Suprapubic skin (tissue), 3 donors: Measurements from ENCODE around the gene STAT3.

Experiments used
- CTCF ChIP-seq, 2 donors: fragments of 200-600 bp in 1 of 2; fragments of 450-650 bp in 1 of 2; sonication (generic) in 1 of 2; IDR thresholded peaks; one replicate each; pipeline ENCODE4 v1.5.1; 2016 to 2019; ENCODE audit warnings: antibody characterized with exemption in 2 of 2, mild to moderate bottlenecking in 1 of 2, moderate library complexity in 1 of 2
- EP300 ChIP-seq: sonication (generic); formaldehyde crosslinking; IDR thresholded peaks from one replicate; pipeline ENCODE4 v1.6.1; 2017; ENCODE audit warnings: antibody characterized with exemption
- POLR2A ChIP-seq, 2 donors: fragments of 450-650 bp; IDR thresholded peaks; one replicate each; pipeline ENCODE4 v1.6.1; 2017; ENCODE audit warnings: antibody characterized with exemption in 2 of 2, mild to moderate bottlenecking in 2 of 2, moderate library complexity in 2 of 2

- no peak for TF ChIP-seq EP300
- no peak for TF ChIP-seq CTCF (IDR thresholded peaks at IDR 0.05)
- no peak for TF ChIP-seq POLR2A (IDR thresholded peaks at IDR 0.05)
Measured at GRCh38 chr17:42274812-42275526, 113.3 kb downstream of the STAT3 start.
